ENCODE data around the gene ADSS2.

Gene ADSS2

DNA sequence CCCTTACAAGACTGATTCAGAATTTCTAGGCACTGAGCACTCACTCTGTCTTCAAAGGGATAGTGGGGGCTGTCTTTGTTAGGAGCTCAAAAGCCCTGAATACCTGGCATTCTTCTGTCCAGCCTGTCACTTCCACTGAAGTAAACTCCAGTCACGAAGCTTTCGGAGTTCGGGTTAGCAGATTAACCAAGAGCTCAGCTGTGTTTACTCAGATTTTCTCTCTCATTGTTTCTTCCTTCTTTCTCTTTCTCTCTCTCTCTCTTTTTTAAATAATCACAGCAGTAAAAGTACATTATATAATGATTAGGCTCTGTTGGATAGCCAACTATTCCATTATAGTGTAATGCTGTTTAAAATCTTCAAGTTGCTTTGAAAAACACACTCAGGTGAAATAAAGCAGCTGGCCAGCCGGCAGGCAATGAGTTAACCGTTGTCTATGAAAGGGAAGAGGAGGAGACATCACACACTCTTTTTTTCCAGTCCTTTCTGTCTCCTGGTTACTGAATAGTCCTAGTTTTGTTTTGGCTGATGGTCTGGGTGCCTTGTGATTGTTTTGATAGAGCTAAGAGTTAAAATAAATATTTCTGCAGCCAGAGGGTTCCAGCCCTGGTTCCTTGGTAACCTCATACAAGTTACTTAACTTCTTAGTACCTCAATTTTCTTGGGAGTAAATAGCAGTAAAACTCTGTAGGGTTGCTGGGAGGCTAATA lies 89.8 kb downstream of the ADSS2 start:
- no peak for DNase-seq

Measured in central memory CD4-positive, alpha-beta T cell (primary cell).